Testis (tissue), 5 donors: ENCODE data around the gene HES5. TPM values are rescaled to one million over a fixed set of nuclear protein-coding genes. Genes with fewer than 3 reads are reported as not detected.
A peak's percentile ranks its signal among the peaks of the same experiment; 100 is the strongest.
"Not testable (repeated sequence)": the region's sequence is repeated elsewhere in the genome, so short reads cannot be mapped to it uniquely, and the experiment has no call there.

Source experiments
- DNase-seq: peaks from one replicate; pipeline ENCODE4 v3.0.0-alpha.2; 2019
- H3K27ac ChIP-seq, 2 donors: fragments of 200-600 bp; sonication (generic); one replicate each; pipeline ENCODE4 v1.5.1; 2019
- H3K27me3 ChIP-seq: fragments of 200-600 bp; sonication (generic); one replicate; pipeline ENCODE4 v1.5.1; 2019
- H3K36me3 ChIP-seq: fragments of 200-600 bp; sonication (generic); one replicate; pipeline ENCODE4 v1.5.1; 2017; ENCODE audit warnings: low read depth; ENCODE audit errors: missing control alignments
- H3K4me1 ChIP-seq: fragments of 200-600 bp; sonication (generic); one replicate; pipeline ENCODE4 v1.5.1; 2019
- H3K4me3 ChIP-seq, 2 donors: fragments of 200-600 bp; sonication (generic); one replicate each; pipeline ENCODE4 v1.5.1; 2017 to 2019
- H3K9me3 ChIP-seq: fragments of 200-600 bp; sonication (generic); one replicate; pipeline ENCODE4 v1.5.1; 2017
- CTCF ChIP-seq, 3 experiments: fragments of 450-650 bp in 2 of 3; fragments of 200-600 bp in 1 of 3; sonication (generic) in 1 of 3; IDR thresholded peaks; one replicate each; pipeline ENCODE4 v1.5.1; 2016 to 2019; ENCODE audit warnings: antibody characterized with exemption in 3 of 3, mild to moderate bottlenecking in 2 of 3, moderate library complexity in 1 of 3
- POLR2A ChIP-seq: fragments of 450-650 bp; IDR thresholded peaks from one replicate; pipeline ENCODE4 v1.6.1; 2017; ENCODE audit warnings: antibody characterized with exemption, mild to moderate bottlenecking, moderate library complexity
- WGBS, 2 donors: methylation state at CpG; one replicate each; pipeline ENCODE4 v1.1.5; 2018; 5-methylcytosine and 5-hydroxymethylcytosine counted together
- intact Hi-C: fragments of 100-400 bp; cut with DNase I; formaldehyde crosslinking; loops from one replicate; pipeline ENCODE4 v1.15.1; 2023; ENCODE audit warnings: low total_unique reads
- long read RNA-seq, 2 donors: transcript quantifications; one replicate each; lab custom pipeline, GENCODE V29; 2026
- polyA plus RNA-seq: library from polyadenylated mRNA; stranded (reverse); fragments of 350-450 nt; fragmentation: Illumina TruSeq; extraction: RNeasy Lipid Tissue Mini Kit (QIAGEN cat#74804); gene quantifications from one replicate; pipeline ENCODE4 v1.2.3, GENCODE V29; 2014; ENCODE audit warnings: low read depth, low replicate concordance; ENCODE audit not compliant: insufficient read depth
- total RNA-seq, 2 donors: library from RNA; depleted of rRNA; stranded (reverse); fragments of >200 nt; gene quantifications; one replicate each; pipeline ENCODE4 v1.2.3, GENCODE V29; 2016

Gene HES5, protein sequence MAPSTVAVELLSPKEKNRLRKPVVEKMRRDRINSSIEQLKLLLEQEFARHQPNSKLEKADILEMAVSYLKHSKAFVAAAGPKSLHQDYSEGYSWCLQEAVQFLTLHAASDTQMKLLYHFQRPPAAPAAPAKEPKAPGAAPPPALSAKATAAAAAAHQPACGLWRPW
- total RNA-seq (1 to 10 TPM; 2.8 to 4.2 TPM), polyA plus RNA-seq (1.1 TPM)
- long read RNA-seq, donor 1, partial matches to known transcripts, result 0 of 2 reads
- long read RNA-seq, donor 1, other reads (novel, unspliced or antisense), result 0 of 2 reads
- long read RNA-seq, donor 2, partial matches to known transcripts, result 0 of 1 reads
- long read RNA-seq, donor 2, other reads (novel, unspliced or antisense), result 0 of 1 reads

DNA sequence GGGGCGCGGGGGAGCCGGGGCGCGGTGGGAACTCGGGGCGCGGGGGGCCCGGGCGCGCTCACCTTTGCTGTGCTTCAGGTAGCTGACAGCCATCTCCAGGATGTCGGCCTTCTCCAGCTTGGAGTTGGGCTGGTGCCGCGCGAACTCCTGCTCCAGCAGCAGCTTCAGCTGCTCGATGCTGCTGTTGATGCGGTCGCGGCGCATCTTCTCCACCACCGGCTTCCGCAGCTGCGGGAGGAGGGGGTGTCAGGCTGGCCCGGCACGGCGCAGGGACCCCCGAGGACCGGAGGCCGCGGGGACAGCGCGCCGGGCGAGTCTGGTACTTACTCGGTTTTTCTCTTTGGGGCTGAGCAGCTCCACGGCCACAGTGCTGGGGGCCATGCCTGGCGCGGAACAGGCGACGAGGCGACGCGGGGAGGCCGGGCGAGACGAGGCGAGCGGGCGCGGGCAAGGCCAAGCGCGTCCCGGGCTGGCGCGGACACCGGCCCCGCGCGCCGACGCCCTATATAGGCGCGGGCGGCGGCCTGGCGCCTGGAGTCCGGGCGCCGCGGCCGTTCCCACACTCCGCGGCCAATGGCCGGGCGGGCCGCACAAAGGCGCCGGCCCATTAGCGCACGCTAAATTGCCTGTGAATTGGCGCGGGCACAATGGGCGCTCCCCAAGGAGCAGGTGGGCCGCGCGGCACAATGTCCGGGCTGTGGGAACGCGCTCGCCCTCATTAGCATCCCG lies at the start of gene HES5:
Gene HES5 (minus strand): TSS at position 480 of the 729 bp plus-strand sequence. CDS start 99 bp downstream, at position 381.
- Histone ChIP-seq H3K36me3 (no peaks in the 10 kb centered on the region), H3K27ac (no peak within 1 kb of the TSS), H3K27me3 (no peaks in the 10 kb centered on the region), H3K4me1 (peaks cover 41% of the 10 kb centered on the region), H3K4me3 (peak within 1 kb of the TSS in 1 of 2 donors; percentile 12), H3K9me3 (no peaks in the 10 kb centered on the region)
- DNase-seq, result no peak
- no peak for TF ChIP-seq POLR2A
- no peak for TF ChIP-seq CTCF (IDR thresholded peaks at IDR 0.05)
- intact Hi-C loops, result loop anchor here (5.0 kb wide), 1 partner anchor 113 kb away; no protein-coding TSS in a partner anchor
- WGBS, 2 donors, result 5% methylated on average over 62 of the region's 91 CpGs; no CpG with 5 or more reads in 1 of the 2 donors

GRCh38 chr1:2578758-2579118 lies 48.7 kb upstream of the HES5 start:
- Histone ChIP-seq H3K36me3 (no peaks in the 10 kb centered on the region), H3K4me3 (no peak overlapping the region), H3K9me3 (no peaks in the 10 kb centered on the region), H3K4me1 (no peaks in the 10 kb centered on the region), H3K27me3 (no peaks in the 10 kb centered on the region), H3K27ac (peak overlapping the region in 1 of 2 donors; percentile 51)
- 45 to 63% methylated on average over 4 of the region's 4 CpGs for WGBS, 2 donors
- DNase-seq, result no peak
- no peak for TF ChIP-seq CTCF (IDR thresholded peaks at IDR 0.05)
- TF ChIP-seq POLR2A, result no peak
- intact Hi-C loops, result no loop called here

- H3K27ac ChIP-seq, result peak overlapping the region in 1 of 2 donors; percentile 36
- intact Hi-C loops, H3K9me3 ChIP-seq, H3K36me3 ChIP-seq, H3K27me3 ChIP-seq, H3K4me1 ChIP-seq, H3K4me3 ChIP-seq, DNase-seq: not testable (repeated sequence)
- 79 to 83% methylated on average over 15 to 23 of the region's 23 CpGs for WGBS, 2 donors
Observed at GRCh38 chr1:2577565-2578075, 47.6 kb upstream of the HES5 start.

DNA sequence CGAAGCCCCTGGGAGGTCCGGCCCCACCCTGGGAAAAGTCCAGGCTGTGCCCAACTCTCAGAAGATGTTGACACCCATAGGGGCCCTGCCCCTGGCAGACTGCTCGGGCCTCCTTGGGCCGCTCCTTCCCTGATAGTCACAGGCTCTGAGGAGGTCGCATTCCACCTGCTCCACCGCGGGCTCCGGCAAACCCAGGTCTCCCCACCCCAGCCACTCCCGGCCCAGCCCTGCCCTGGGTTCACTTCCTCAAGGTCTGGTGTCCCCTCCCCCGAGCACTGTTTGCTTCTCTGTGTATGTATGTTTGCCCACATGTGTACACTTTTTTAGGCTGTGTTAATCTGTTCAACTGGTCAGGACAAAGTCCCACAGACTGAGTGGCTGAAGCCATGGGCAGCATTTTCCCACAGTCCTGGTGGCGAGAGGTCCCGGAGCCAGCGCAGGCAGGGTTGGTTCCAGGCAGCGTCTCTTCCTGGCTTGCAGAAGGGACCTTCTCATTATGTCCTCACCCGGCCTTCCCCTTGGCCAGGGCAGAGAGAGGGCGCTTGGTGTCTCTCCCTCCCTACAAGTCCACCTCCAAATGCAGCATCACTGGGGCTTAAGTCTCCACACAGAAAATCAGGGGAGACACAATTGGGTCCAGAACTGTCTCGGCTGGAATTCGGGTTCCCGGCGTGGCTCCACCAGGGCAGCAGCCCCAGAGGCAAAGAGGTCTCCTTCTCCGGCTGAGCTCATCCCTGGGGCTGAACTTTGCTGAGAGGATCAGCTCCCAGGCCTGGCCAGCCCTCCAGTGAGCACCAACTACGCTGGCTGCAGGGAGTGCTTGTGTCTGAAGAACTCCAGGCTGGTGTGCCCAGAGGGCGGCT lies 46.0 kb upstream of the HES5 start:
- intact Hi-C loops, result no loop called here
- Histone ChIP-seq H3K36me3 (no peaks in the 10 kb centered on the region), H3K27me3 (no peaks in the 10 kb centered on the region), H3K4me3 (no peak overlapping the region), H3K27ac (no peak overlapping the region), H3K4me1 (no peaks in the 10 kb centered on the region), H3K9me3 (no peaks in the 10 kb centered on the region)
- no peak for DNase-seq
- TF ChIP-seq CTCF (IDR thresholded peaks at IDR 0.05) (no peak), POLR2A (no peak)
- WGBS, 2 donors, result 85 to 87% methylated on average over 21 to 23 of the region's 23 CpGs
